GM12873 (cell line): ENCODE data around the gene MGMT.

ENCODE experiments used
- CTCF ChIP-seq: IDR thresholded peaks from 2 replicates; pipeline ENCODE4 v1.5.1; 2012; ENCODE audit warnings: low read depth, mild to moderate bottlenecking, moderate library complexity, low read length, control low read depth; ENCODE audit not compliant: insufficient read depth; ENCODE audit errors: missing control alignments

Gene MGMT

GRCh38 chr10:129660569-129660968 lies 193.5 kb downstream of the MGMT start:
- TF ChIP-seq CTCF = no peak

DNA sequence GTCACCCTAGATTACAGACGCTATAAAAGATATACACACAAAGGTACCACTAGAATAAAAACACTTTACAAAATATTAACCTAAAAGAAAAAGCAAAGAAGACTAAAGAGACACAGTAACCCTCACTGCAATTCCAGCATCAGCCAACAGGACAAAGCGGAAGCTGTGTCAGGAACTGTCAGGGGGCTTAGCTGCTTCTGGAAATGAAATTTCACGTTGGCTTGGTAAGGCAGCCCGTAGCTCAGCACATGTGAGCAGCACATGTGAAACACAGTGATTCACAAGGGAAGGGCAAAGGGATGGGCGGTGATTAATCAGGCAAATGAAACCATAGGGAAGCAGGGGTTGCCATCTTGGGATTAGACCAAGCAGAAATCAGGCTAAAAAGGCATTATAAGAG lies 195.4 kb downstream of the MGMT start:
- TF ChIP-seq CTCF = no peak

DNA sequence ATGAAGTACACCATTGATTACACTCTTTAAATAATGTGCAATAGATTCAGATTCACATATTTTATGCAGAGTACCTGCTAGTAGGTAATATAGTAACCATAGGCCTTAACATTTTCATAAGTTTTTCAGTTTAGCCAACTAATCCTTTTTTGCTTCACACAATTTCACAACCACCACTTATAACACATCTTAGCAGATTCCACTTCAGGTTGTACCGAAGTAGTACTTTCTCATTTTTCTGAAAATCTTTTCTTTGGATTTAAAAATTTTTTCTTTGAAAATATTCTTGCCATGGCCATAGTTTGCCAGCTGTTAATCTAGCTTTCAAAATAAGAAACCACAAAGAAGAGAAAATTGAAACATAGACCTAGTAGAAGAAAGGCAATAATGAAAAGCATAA lies 203.1 kb downstream of the MGMT start:
- TF ChIP-seq CTCF = no peak

GRCh38 chr10:129673292-129673691 lies 206.3 kb downstream of the MGMT start:
- TF ChIP-seq CTCF = no peak

GRCh38 chr10:129675027-129675769 lies 208.2 kb downstream of the MGMT start:
- TF ChIP-seq CTCF = no peak

DNA sequence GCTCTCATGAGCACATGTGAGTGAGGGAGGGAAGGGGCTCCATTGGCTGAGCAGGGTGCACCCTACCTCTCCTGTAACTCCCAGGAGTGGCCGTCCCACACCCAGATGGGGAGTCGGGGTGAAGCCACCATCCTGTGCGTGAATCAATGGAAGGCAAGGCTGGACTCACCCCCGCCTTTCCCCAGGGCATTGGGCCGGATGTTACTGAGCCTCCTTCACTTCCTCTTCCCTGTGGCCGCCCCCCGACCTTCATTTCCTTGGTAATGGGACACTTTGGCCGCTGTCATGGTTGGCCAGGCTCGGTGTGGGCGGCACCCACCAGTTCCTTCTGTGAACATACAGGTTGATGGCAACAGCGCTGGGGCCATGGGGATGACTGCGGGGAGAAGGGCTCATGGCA lies 209.0 kb downstream of the MGMT start:
- TF ChIP-seq CTCF = no peak

DNA sequence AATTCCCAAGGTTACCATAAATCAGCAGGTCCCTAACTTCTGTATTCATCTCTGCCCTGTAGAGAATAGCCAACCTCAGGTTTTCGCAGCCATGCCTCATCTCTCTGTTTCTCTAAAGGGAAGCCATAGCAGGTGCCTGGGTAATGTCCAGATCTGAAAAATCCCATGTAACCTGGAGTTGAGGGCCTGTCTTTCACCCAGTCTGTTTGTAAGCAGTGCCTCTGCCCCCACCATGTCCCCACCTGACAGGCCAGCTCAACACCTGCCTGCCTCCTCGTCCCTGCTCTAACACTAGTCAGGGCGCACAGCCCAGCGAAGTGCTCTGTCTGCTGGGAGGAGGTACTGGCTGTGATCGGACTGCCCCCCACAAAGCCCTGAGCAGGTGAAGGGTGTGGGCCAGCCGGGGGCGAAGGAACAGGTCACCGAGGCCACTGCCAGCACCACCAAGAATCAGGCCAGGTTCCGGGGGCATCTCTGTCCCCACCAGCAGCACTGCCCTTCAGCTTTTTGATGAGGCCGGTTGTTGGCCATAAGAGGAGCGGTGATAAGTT lies 210.4 kb downstream of the MGMT start:
- no peak for TF ChIP-seq CTCF
